H9 (cell line): ENCODE measurements around the gene LYSMD3. TPM values are rescaled to one million over a fixed set of nuclear protein-coding genes. Genes with fewer than 3 reads are reported as not detected.

ENCODE experiments used
- DNase-seq: peaks from one replicate; pipeline ENCODE4 v3.0.0-alpha.2; 2017
- H2AFZ ChIP-seq: one replicate; pipeline ENCODE4 v1.6.1; 2013; ENCODE audit warnings: mild to moderate bottlenecking, low read length, control low read depth, moderate library complexity
- H2AK5ac ChIP-seq: 2 replicates; pipeline ENCODE4 v1.6.1; 2013; ENCODE audit warnings: low read length, control low read depth, mixed read lengths; ENCODE audit not compliant: insufficient read length
- H2BK120ac ChIP-seq: one replicate; pipeline ENCODE4 v1.6.1; 2013; ENCODE audit warnings: low read depth, mild to moderate bottlenecking, low read length, control low read depth, inconsistent platforms; ENCODE audit not compliant: poor library complexity, severe bottlenecking
- H2BK12ac ChIP-seq: 2 replicates; pipeline ENCODE4 v1.6.1; 2013; ENCODE audit warnings: low read length, control low read depth, mixed read lengths, low read depth; ENCODE audit not compliant: insufficient read length
- H2BK15ac ChIP-seq: 2 replicates; pipeline ENCODE4 v1.6.1; 2013; ENCODE audit warnings: low read depth, low read length, control low read depth
- H2BK20ac ChIP-seq: one replicate; pipeline ENCODE4 v1.6.1; 2013; ENCODE audit warnings: low read depth, mild to moderate bottlenecking, low read length, control low read depth, inconsistent platforms; ENCODE audit not compliant: poor library complexity, severe bottlenecking
- H2BK5ac ChIP-seq: 2 replicates; pipeline ENCODE4 v1.6.1; 2013; ENCODE audit warnings: low read length, control low read depth, mixed read lengths; ENCODE audit not compliant: insufficient read length
- H3K14ac ChIP-seq: 2 replicates; pipeline ENCODE4 v1.6.1; 2013; ENCODE audit warnings: low read length, control low read depth; ENCODE audit not compliant: insufficient read depth
- H3K18ac ChIP-seq: 2 replicates; pipeline ENCODE4 v1.6.1; 2013; ENCODE audit warnings: low read depth, mild to moderate bottlenecking, mixed read lengths, low read length, control low read depth; ENCODE audit not compliant: insufficient read length
- H3K23ac ChIP-seq: 2 replicates; pipeline ENCODE4 v1.6.1; 2013; ENCODE audit warnings: low read length, control low read depth, mixed read lengths, low read depth; ENCODE audit not compliant: insufficient read length
- H3K23me2 ChIP-seq: 2 replicates; pipeline ENCODE4 v1.6.1; 2013; ENCODE audit warnings: low read depth, mild to moderate bottlenecking, mixed read lengths, low read length, control low read depth; ENCODE audit not compliant: insufficient read length, poor library complexity, severe bottlenecking
- H3K27ac ChIP-seq: 2 replicates; pipeline ENCODE4 v1.5.1; 2013; ENCODE audit warnings: low read length, control low read depth, mixed read lengths, low read depth; ENCODE audit not compliant: insufficient read length
- H3K27me3 ChIP-seq: 2 replicates; pipeline ENCODE4 v1.6.1; 2013; ENCODE audit warnings: low read length, control low read depth, inconsistent platforms; ENCODE audit not compliant: insufficient read depth
- H3K4ac ChIP-seq: 2 replicates; pipeline ENCODE4 v1.6.1; 2013; ENCODE audit warnings: low read depth, mild to moderate bottlenecking, control low read depth, inconsistent platforms, low read length, moderate library complexity
- H3K4me1 ChIP-seq: 2 replicates; pipeline ENCODE4 v1.6.1; 2013; ENCODE audit warnings: low read length, control low read depth, inconsistent platforms; ENCODE audit not compliant: insufficient read depth
- H3K4me2 ChIP-seq: 2 replicates; pipeline ENCODE4 v1.6.1; 2013; ENCODE audit warnings: low read length, control low read depth, mixed read lengths; ENCODE audit not compliant: insufficient read length, insufficient read depth
- H3K56ac ChIP-seq: 2 replicates; pipeline ENCODE4 v1.6.1; 2013; ENCODE audit warnings: low read depth, mild to moderate bottlenecking, mixed read lengths, low read length, control low read depth; ENCODE audit not compliant: insufficient read length
- H3K79me1 ChIP-seq: 2 replicates; pipeline ENCODE4 v1.6.1; 2013; ENCODE audit warnings: low read depth, mild to moderate bottlenecking, moderate library complexity, low read length, control low read depth, inconsistent platforms; ENCODE audit not compliant: insufficient read depth, poor library complexity, severe bottlenecking
- H3K79me2 ChIP-seq: 2 replicates; pipeline ENCODE4 v1.6.1; 2013; ENCODE audit warnings: low read length, control low read depth, inconsistent platforms; ENCODE audit not compliant: insufficient read depth
- H3K9ac ChIP-seq: 2 replicates; pipeline ENCODE4 v1.6.1; 2013; ENCODE audit warnings: low read length, control low read depth, mixed read lengths; ENCODE audit not compliant: insufficient read length; ENCODE audit errors: extremely low read depth
- H3K9me3 ChIP-seq: one replicate; pipeline ENCODE4 v1.6.1; 2013; ENCODE audit warnings: low read depth, low read length, inconsistent platforms; ENCODE audit not compliant: control insufficient read depth
- H3T11ph ChIP-seq: one replicate; pipeline ENCODE4 v1.6.1; 2013; ENCODE audit warnings: mild to moderate bottlenecking, low read length, control low read depth, inconsistent platforms
- H4K20me1 ChIP-seq: one replicate; pipeline ENCODE4 v1.6.1; 2013; ENCODE audit not compliant: control insufficient read depth, insufficient read length, insufficient read depth
- H4K5ac ChIP-seq: 2 replicates; pipeline ENCODE4 v1.6.1; 2013; ENCODE audit warnings: low read depth, mild to moderate bottlenecking, mixed read lengths, low read length, control low read depth; ENCODE audit not compliant: insufficient read length
- H4K8ac ChIP-seq: replicated peaks from 2 replicates; pipeline ENCODE4 v1.6.1; 2013; ENCODE audit warnings: low read length, control low read depth, mixed read lengths, low read depth; ENCODE audit not compliant: insufficient read length
- H4K91ac ChIP-seq: 2 replicates; pipeline ENCODE4 v1.6.1; 2013; ENCODE audit warnings: low read depth, mild to moderate bottlenecking, moderate library complexity, mixed read lengths, low read length, control low read depth; ENCODE audit not compliant: insufficient read length
- H3K27ac Mint-ChIP-seq, 3 experiments: 2 replicates in 2 of 3; 3 replicates in 1 of 3; pipeline ENCODE4 v1.8.0; 2020 to 2021; ENCODE audit warnings: mixed read lengths in 3 of 3, mild to moderate bottlenecking in 1 of 3, moderate library complexity in 1 of 3
- H3K27me3 Mint-ChIP-seq: 2 replicates; pipeline ENCODE4 v1.8.0; 2021; ENCODE audit warnings: low read depth, mild to moderate bottlenecking, moderate library complexity, mixed read lengths
- H3K36me3 Mint-ChIP-seq, 3 experiments: 2 replicates in 2 of 3; 3 replicates in 1 of 3; pipeline ENCODE4 v1.8.0; 2020 to 2021; ENCODE audit warnings: low read depth in 3 of 3, mixed read lengths in 3 of 3; ENCODE audit not compliant: insufficient read depth in 1 of 3
- H3K4me1 Mint-ChIP-seq, 2 experiments: 2 replicates each; pipeline ENCODE4 v1.8.0; 2020; ENCODE audit warnings: mixed read lengths in 2 of 2
- H3K4me3 Mint-ChIP-seq, 2 experiments: 2 replicates in 1 of 2; 3 replicates in 1 of 2; pipeline ENCODE4 v1.8.0; 2020 to 2021; ENCODE audit warnings: mild to moderate bottlenecking in 2 of 2, mixed read lengths in 2 of 2, moderate library complexity in 1 of 2
- H3K9me3 Mint-ChIP-seq, 2 experiments: 2 replicates in 1 of 2; 3 replicates in 1 of 2; pipeline ENCODE4 v1.8.0; 2020; ENCODE audit warnings: mild to moderate bottlenecking in 2 of 2, mixed read lengths in 2 of 2, moderate library complexity in 1 of 2
- total RNA-seq: library from RNA; stranded (reverse); gene quantifications from 2 replicates; pipeline ENCODE4 v1.2.1, GENCODE V29; 2021
- TF ChIP-seq, protein P1 (sequence below): fragments of 200-600 bp; sonication (generic); conservative IDR thresholded peaks from 3 replicates; pipeline ENCODE4 v1.8.0; 2021; ENCODE audit warnings: antibody characterized with exemption, mild to moderate bottlenecking

LYSMD3 gene
- total RNA-seq, 1 experiment from 2014 or later, result 14.0 TPM

DNA sequence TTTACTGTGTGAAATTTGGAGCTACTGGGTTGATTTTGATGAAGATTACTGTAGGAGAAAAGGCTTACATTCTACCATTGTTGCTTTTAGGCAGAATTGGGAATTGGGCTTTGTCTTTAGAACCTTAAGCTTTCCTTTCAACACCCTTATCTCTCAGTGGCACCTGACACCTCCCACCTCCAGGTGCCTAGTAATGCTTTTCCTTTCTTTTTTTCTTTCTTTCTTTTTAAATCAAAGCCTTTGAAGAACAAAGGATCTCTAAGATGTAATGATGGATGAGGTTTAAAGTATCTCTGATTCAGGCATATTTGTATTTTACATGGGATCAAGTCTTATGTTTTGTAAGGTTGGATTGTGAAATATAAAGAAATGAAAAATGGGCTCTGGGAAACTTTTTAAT lies 26.3 kb upstream of the LYSMD3 start:
- Histone ChIP-seq H2BK20ac (no peak overlapping the region), H3K56ac (no peak overlapping the region), H3K18ac (no peak overlapping the region), H3K9me3 (no peaks in the 10 kb centered on the region), H2AK5ac (no peak overlapping the region), H4K5ac (no peak overlapping the region), H3K9ac (no peak overlapping the region), H3K23ac (no peak overlapping the region), H3K79me1 (no peaks in the 10 kb centered on the region), H3K14ac (no peak overlapping the region), H4K91ac (no peak overlapping the region), H4K20me1 (no peaks in the 10 kb centered on the region), H4K8ac (no peak overlapping the region), H3K23me2 (peaks cover 4% of the 10 kb centered on the region), H3K79me2 (no peaks in the 10 kb centered on the region; the same call in 1 of the 2 replicates), H2BK15ac (no peak overlapping the region), H3K4me2 (no peak overlapping the region), H3K27ac (no peak overlapping the region), H3K4ac (no peak overlapping the region), H3T11ph (no peak overlapping the region), H2BK12ac (no peak overlapping the region), H2BK5ac (no peak overlapping the region), H3K4me1 (peaks cover 15% of the 10 kb centered on the region), H2BK120ac (no peak overlapping the region), H3K27me3 (no peaks in the 10 kb centered on the region), H2AFZ (no peak overlapping the region)
- H3K9me3 Mint-ChIP-seq, result peaks cover 0 to 3% of the 10 kb centered on the region in 2 experiments; a peak in 1 of 5 replicates
- H3K4me1 Mint-ChIP-seq, result peaks cover 59 to 66% of the 10 kb centered on the region in 2 experiments
- H3K36me3 Mint-ChIP-seq, result no peaks in the 10 kb centered on the region; a peak in 1 of 7 replicates
- TF ChIP-seq, protein P1, sequence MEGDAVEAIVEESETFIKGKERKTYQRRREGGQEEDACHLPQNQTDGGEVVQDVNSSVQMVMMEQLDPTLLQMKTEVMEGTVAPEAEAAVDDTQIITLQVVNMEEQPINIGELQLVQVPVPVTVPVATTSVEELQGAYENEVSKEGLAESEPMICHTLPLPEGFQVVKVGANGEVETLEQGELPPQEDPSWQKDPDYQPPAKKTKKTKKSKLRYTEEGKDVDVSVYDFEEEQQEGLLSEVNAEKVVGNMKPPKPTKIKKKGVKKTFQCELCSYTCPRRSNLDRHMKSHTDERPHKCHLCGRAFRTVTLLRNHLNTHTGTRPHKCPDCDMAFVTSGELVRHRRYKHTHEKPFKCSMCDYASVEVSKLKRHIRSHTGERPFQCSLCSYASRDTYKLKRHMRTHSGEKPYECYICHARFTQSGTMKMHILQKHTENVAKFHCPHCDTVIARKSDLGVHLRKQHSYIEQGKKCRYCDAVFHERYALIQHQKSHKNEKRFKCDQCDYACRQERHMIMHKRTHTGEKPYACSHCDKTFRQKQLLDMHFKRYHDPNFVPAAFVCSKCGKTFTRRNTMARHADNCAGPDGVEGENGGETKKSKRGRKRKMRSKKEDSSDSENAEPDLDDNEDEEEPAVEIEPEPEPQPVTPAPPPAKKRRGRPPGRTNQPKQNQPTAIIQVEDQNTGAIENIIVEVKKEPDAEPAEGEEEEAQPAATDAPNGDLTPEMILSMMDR, result no peak
- no peak overlapping the region for H3K4me3 Mint-ChIP-seq
- no peak for DNase-seq
- H3K27me3 Mint-ChIP-seq, result 0 out of 2 replicates have a peak, but pooled peaks cover 2% of the 10 kb centered on the region
- peak overlapping the region in 2 of 3 experiments; percentile 62 to 77; a peak in 2 of 7 replicates for H3K27ac Mint-ChIP-seq
